SU-DHL-6 (cell line): ENCODE measurements around the gene TAF11L14.

Source experiments
- EZH2phosphoT487 ChIP-seq: fragments of 200-600 bp; sonication (generic), shearing (Covaris generic); conservative IDR thresholded peaks from 2 replicates; pipeline ENCODE4 v1.6.1; 2018; ENCODE audit warnings: mild to moderate bottlenecking, antibody characterized with exemption, low read length, moderate library complexity, mixed read lengths
- TF ChIP-seq, protein P1 (sequence below): fragments of 200-600 bp; sonication (generic); IDR thresholded peaks from one replicate; pipeline ENCODE4 v1.5.1; 2017; ENCODE audit warnings: antibody characterized with exemption, mild to moderate bottlenecking, low read length, moderate library complexity; ENCODE audit not compliant: insufficient read depth, poor library complexity, severe bottlenecking

DNA sequence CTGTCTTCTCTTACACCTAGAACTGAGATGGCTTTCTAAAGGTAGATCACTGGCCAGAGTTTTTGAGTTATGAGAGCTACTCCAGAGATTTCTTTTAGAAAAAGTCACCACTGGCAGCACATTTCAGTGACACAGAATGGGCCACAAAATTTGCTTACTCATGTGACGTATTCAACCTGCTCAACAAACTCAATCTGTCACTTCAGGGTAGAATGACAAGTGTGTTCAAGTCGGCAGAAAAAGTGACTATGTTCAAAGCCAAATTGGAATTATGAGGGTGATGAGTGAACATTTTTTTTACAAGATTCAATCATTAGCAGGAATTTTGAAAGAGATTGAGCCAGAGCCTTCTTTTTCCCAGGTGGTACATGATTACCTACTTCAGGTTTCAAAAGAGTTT lies 46.5 kb downstream of the TAF11L14 start:
- no peak for TF ChIP-seq EZH2phosphoT487
- TF ChIP-seq, protein P1, sequence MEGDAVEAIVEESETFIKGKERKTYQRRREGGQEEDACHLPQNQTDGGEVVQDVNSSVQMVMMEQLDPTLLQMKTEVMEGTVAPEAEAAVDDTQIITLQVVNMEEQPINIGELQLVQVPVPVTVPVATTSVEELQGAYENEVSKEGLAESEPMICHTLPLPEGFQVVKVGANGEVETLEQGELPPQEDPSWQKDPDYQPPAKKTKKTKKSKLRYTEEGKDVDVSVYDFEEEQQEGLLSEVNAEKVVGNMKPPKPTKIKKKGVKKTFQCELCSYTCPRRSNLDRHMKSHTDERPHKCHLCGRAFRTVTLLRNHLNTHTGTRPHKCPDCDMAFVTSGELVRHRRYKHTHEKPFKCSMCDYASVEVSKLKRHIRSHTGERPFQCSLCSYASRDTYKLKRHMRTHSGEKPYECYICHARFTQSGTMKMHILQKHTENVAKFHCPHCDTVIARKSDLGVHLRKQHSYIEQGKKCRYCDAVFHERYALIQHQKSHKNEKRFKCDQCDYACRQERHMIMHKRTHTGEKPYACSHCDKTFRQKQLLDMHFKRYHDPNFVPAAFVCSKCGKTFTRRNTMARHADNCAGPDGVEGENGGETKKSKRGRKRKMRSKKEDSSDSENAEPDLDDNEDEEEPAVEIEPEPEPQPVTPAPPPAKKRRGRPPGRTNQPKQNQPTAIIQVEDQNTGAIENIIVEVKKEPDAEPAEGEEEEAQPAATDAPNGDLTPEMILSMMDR = no peak
